ENCODE measurements around the gene EIF2B4. TPM values are rescaled to one million over a fixed set of nuclear protein-coding genes. Genes with fewer than 3 reads are reported as not detected.
"Not testable (repeated sequence)": the region's sequence is repeated elsewhere in the genome, so short reads cannot be mapped to it uniquely, and the experiment has no call there.

The EIF2B4 gene
- total and polyA plus RNA-seq, 4 donors, result 32.2 to 87.1 (median 39.5) TPM

DNA sequence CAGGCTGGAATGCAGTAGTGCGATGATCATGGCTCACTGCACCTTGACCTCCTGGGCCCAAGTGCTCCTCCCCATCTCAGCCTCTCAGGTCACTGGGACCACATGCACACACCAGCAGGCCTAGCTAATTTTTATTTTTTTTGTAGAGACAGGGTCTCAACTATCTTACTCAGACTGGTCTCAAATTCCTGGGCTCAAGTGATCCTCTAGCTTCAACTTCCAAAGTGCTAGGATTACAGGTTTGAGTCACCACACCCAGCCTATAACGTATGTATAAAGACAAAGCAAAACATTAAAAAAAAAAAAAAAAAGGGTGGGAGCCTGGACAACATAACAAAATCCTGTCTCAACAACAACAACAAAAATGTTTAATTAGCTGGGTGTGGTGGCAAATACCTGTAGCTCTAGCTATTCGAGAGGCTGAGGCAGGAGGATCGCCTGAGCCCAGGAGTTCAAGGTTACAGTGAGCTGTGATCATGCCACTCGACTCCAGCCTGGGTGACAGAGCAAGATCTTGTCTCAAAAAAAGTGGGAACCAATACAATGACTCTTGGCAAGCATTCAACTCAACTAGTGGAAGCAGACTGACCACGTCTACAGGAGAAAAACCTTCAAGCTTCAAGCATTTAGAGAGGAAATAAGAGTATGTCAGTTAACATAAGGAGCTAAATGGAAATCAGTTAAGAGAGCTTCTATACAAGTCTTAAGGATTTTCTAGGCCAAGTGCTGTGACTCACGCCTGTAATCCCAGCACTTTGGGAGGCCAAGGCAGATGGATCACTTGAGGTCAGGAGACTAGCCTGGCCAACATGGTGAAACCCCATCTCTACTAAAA, 16.2 kb downstream of the EIF2B4 start:
- Histone ChIP-seq H3K36me3 (ENCODE audit: control insufficient read depth in 1 of 2, insufficient read depth in 2 of 2, low read length in 1 of 2) (no peaks in the 10 kb centered on the region), H3K27ac (ENCODE audit: low read depth in 1 of 2, low read length in 2 of 2) (no peak overlapping the region), H3K4me1 (ENCODE audit: control insufficient read depth in 1 of 2, insufficient read depth in 2 of 2, low read length in 2 of 2) (no peaks in the 10 kb centered on the region), H3K4me3 (ENCODE audit: low read length in 2 of 2) (no peak overlapping the region), H3K9me3 (ENCODE audit: control insufficient read depth, low read length) (no peaks in the 10 kb centered on the region), H3K27me3 (ENCODE audit: control insufficient read depth in 1 of 2, insufficient read depth in 2 of 2, low read length in 1 of 2) (no peaks in the 10 kb centered on the region)
- DNase-seq, result no peak
- WGBS, 2 donors, result 76 to 80% methylated on average over 7 of the region's 7 CpGs
- ATAC-seq (ENCODE audit: low FRiP score), result no peak
- intact Hi-C loops (cut with DNase I), result no loop called here

DNA sequence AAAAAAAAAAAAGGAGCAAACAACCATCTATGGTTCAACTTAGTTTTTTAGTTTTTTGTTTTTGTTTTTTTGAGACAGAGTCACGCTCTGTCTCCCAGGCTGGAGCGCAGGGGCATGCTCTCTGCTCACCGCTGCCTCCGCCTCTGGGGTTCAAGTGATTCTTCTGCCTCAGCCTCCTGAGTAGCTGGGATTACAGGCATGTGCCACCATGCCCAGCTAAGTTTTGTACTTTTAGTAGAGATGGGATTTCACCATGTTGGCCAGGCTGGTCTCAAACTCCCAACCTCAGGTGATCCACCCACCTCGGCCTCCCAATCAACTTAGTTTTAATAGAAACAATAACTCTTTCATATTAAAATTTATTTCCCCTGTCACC, 16.8 kb downstream of the EIF2B4 start:
- 95 to 96% methylated on average over 5 of the region's 5 CpGs for WGBS, 2 donors
- H3K36me3 ChIP-seq (ENCODE audit: control insufficient read depth in 1 of 2, insufficient read depth in 2 of 2, low read length in 1 of 2); H3K27me3 ChIP-seq (ENCODE audit: control insufficient read depth in 1 of 2, insufficient read depth in 2 of 2, low read length in 1 of 2); intact Hi-C loops (cut with DNase I); H3K9me3 ChIP-seq (ENCODE audit: control insufficient read depth, low read length); DNase-seq; H3K4me3 ChIP-seq (ENCODE audit: low read length in 2 of 2); H3K4me1 ChIP-seq (ENCODE audit: control insufficient read depth in 1 of 2, insufficient read depth in 2 of 2, low read length in 2 of 2); ATAC-seq (ENCODE audit: low FRiP score); H3K27ac ChIP-seq (ENCODE audit: low read depth in 1 of 2, low read length in 2 of 2): not testable (repeated sequence)

DNA sequence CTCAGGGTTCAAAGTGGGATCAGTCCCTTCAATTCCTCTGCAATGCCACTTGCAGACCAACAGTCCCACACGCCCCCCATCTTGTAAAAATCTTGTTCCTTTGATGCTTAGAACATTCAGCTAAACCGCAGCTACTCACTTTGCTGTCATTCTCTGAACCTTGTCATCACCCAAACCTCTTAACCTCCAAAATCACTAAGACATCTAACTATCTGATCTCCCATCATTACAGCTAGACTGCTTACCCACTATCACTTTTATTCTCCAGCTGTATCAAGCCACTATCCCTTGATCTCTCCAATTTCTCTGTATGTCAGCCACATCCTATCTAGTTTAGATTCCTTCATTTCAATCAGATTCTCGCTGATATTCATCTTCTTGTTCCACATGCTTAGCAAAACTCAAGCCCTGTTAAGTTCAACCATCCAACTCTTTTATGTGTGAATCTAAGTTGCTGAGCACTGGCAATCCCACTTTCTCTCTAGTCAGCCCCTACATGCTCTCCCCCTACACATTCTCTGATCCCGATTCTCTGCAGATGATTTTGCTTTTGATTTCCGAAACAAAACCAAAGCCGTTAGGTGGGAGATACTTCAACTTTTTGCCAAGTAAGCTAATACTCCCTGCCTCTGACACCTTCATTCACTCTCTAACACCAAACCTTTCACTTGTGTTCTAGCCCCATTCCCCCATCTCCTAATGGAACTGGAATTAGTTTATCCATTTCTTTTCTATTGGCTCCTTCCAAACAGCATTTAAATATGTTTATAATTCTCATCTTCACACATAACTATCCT, 18.1 kb downstream of the EIF2B4 start:
- intact Hi-C loops (cut with DNase I), result no loop called here
- WGBS, 2 donors, result 82% methylated on average over 6 of the region's 6 CpGs
- DNase-seq, result no peak

DNA sequence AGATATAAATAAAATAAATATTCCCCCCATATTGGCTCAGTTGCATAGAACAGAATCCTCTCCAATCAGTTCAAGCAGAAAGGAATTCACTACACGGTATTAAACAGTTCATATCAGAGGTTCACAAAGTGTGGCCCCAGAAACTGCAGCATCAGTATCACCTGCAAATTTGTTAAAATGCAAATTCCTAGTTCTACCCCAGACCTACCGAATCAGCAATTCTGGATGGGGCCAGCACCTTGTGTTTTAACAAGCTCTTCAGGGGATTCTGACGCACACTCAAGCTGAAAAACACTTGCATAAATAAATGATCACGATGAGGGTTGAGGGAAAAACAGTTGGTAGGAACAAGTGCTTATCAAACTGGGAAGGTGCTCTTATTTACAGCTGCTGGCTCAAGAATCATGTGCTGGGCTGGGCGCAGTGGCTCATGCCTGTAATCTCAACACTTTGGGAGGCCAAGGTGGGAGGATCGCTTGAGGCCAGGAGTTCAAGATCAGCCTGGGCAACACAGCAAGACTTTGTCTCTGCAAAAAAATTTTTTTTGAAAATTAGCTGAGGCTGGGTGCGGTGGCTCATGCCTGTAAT, 19.9 kb downstream of the EIF2B4 start:
- Histone ChIP-seq H3K4me1 (ENCODE audit: control insufficient read depth in 1 of 2, insufficient read depth in 2 of 2, low read length in 2 of 2) (no peaks in the 10 kb centered on the region), H3K27ac (ENCODE audit: low read depth in 1 of 2, low read length in 2 of 2) (no peak overlapping the region), H3K27me3 (ENCODE audit: control insufficient read depth in 1 of 2, insufficient read depth in 2 of 2, low read length in 1 of 2) (no peaks in the 10 kb centered on the region), H3K4me3 (ENCODE audit: low read length in 2 of 2) (no peak overlapping the region), H3K36me3 (ENCODE audit: control insufficient read depth in 1 of 2, insufficient read depth in 2 of 2, low read length in 1 of 2) (no peaks in the 10 kb centered on the region), H3K9me3 (ENCODE audit: control insufficient read depth, low read length) (no peaks in the 10 kb centered on the region)
- intact Hi-C loops (cut with DNase I), result no loop called here
- WGBS, 2 donors, result 76 to 79% methylated on average over 7 of the region's 7 CpGs
- DNase-seq (no peak), ATAC-seq (ENCODE audit: low FRiP score) (no peak)

More for the DNA sequence above, 18.1 kb downstream of the EIF2B4 start:
- no peak for ATAC-seq (ENCODE audit: low FRiP score)
- H3K4me3 ChIP-seq (ENCODE audit: low read length in 2 of 2), result no peak overlapping the region
- no peaks in the 10 kb centered on the region for H3K9me3 ChIP-seq (ENCODE audit: control insufficient read depth, low read length)
- no peaks in the 10 kb centered on the region for H3K36me3 ChIP-seq (ENCODE audit: control insufficient read depth in 1 of 2, insufficient read depth in 2 of 2, low read length in 1 of 2)
- no peak overlapping the region for H3K27ac ChIP-seq (ENCODE audit: low read depth in 1 of 2, low read length in 2 of 2)
- H3K4me1 ChIP-seq (ENCODE audit: control insufficient read depth in 1 of 2, insufficient read depth in 2 of 2, low read length in 2 of 2), result no peaks in the 10 kb centered on the region
- no peaks in the 10 kb centered on the region for H3K27me3 ChIP-seq (ENCODE audit: control insufficient read depth in 1 of 2, insufficient read depth in 2 of 2, low read length in 1 of 2)

DNA sequence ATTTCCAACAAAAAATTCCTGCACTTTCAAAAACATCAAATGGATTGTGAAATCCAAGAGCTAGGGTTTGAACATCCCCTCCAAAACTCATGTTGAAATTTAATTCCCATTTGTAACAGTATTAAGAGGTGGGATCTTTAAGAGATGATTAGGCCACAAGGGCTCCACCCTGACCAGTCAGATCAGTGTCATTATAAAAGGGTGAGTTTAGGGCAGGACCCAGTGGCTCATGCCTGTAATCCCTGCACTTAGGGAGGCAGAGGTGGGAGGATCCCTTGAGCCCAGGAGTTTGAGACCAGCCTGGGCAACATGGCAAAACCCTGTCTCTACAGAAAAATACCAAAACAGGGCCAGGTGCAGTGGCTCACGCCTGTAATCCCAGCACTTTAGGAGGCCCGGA, 22.5 kb downstream of the EIF2B4 start:
- Histone ChIP-seq H3K9me3 (ENCODE audit: control insufficient read depth, low read length) (no peaks in the 10 kb centered on the region), H3K4me1 (ENCODE audit: control insufficient read depth in 1 of 2, insufficient read depth in 2 of 2, low read length in 2 of 2) (no peaks in the 10 kb centered on the region), H3K27me3 (ENCODE audit: control insufficient read depth in 1 of 2, insufficient read depth in 2 of 2, low read length in 1 of 2) (no peaks in the 10 kb centered on the region), H3K27ac (ENCODE audit: low read depth in 1 of 2, low read length in 2 of 2) (no peak overlapping the region), H3K4me3 (ENCODE audit: low read length in 2 of 2) (no peak overlapping the region), H3K36me3 (ENCODE audit: control insufficient read depth in 1 of 2, insufficient read depth in 2 of 2, low read length in 1 of 2) (no peaks in the 10 kb centered on the region)
- no peak for ATAC-seq (ENCODE audit: low FRiP score)
- intact Hi-C loops (cut with DNase I), result no loop called here
- no peak for DNase-seq
- WGBS, 2 donors, result 89 to 94% methylated on average over 2 of the region's 2 CpGs

DNA sequence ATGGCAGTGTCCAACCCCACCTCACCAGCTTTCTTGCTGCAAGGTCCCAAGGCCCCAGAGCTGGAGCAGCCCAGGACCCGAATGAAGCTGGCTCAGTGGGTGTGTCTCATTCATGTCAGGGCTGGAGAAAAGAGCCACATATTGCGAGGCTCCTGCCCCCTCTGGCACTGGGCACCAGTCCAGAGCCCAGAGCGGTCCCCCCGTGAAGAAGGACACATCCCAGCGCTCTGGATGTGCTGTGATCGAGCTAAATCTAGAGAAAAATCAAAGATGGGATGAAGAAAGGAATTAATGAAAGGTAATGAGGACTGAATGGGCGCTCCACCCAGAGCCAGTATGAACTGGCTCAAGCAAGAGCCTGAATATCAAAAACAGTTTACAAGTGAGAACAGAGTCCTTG, 34.0 kb downstream of the EIF2B4 start:
- H3K4me1 ChIP-seq (ENCODE audit: control insufficient read depth in 1 of 2, insufficient read depth in 2 of 2, low read length in 2 of 2), result no peaks in the 10 kb centered on the region
- no peak overlapping the region for H3K4me3 ChIP-seq (ENCODE audit: low read length in 2 of 2)
- ATAC-seq (ENCODE audit: low FRiP score) (no peak), DNase-seq (no peak)
- H3K27ac ChIP-seq (ENCODE audit: low read depth in 1 of 2, low read length in 2 of 2), result no peak overlapping the region
- WGBS, 2 donors, result 93 to 94% methylated on average over 7 of the region's 7 CpGs
- peaks cover 9 to 15% of the 10 kb centered on the region in 2 donors for H3K36me3 ChIP-seq (ENCODE audit: control insufficient read depth in 1 of 2, insufficient read depth in 2 of 2, low read length in 1 of 2)
- H3K9me3 ChIP-seq (ENCODE audit: control insufficient read depth, low read length), result no peaks in the 10 kb centered on the region
- intact Hi-C loops (cut with DNase I), result no loop called here
- no peaks in the 10 kb centered on the region for H3K27me3 ChIP-seq (ENCODE audit: control insufficient read depth in 1 of 2, insufficient read depth in 2 of 2, low read length in 1 of 2)

DNA sequence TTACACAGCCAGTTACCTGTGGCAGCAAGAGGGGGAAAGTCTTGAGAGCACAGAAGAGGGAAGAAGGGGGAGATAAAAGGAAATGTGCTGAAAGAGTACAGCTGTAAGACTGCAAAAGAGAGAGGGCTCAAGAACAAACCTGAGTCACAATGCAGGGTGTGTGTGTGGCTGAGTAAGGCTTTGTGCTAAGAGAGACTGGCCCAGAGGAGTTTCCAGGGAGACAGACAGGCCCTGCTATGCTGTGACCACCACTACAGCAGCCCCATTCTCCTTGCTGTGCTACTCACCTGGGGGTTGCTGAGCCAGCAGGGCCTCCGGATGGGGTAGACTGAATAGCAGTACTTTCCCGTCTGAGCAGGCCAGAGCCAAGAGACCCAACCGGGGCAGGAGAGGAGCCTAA, 34.8 kb downstream of the EIF2B4 start:
- ATAC-seq (ENCODE audit: low FRiP score), result no peak
- no peak overlapping the region for H3K4me3 ChIP-seq (ENCODE audit: low read length in 2 of 2)
- intact Hi-C loops (cut with DNase I), result no loop called here
- no peak for DNase-seq
- H3K9me3 ChIP-seq (ENCODE audit: control insufficient read depth, low read length), result no peaks in the 10 kb centered on the region
- H3K27ac ChIP-seq (ENCODE audit: low read depth in 1 of 2, low read length in 2 of 2), result no peak overlapping the region
- no peaks in the 10 kb centered on the region for H3K27me3 ChIP-seq (ENCODE audit: control insufficient read depth in 1 of 2, insufficient read depth in 2 of 2, low read length in 1 of 2)
- H3K4me1 ChIP-seq (ENCODE audit: control insufficient read depth in 1 of 2, insufficient read depth in 2 of 2, low read length in 2 of 2), result no peaks in the 10 kb centered on the region
- 90 to 93% methylated on average over 3 of the region's 3 CpGs for WGBS, 2 donors
- H3K36me3 ChIP-seq (ENCODE audit: control insufficient read depth in 1 of 2, insufficient read depth in 2 of 2, low read length in 1 of 2), result peaks cover 9 to 15% of the 10 kb centered on the region in 2 donors

DNA sequence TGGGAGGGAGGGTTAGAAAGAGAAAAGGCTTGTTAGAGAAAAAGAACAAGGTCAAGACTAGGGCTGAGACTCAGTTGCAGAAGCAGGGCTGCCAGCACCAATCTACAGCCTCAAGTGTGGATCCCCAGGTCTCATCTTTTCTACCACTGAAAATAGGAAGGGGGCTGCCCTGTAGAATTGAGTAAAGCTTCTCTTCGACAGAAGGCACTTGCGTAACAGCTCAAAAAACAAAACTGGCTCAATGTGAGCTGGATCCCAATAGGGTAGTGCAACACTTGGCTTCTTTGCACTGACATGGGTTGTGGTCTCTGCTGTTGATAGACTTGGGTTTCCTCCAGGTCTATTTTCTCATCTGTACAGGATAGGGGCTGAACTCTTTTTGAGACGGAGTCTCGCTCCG, 45.4 kb downstream of the EIF2B4 start:
- H3K36me3 ChIP-seq (ENCODE audit: control insufficient read depth in 1 of 2, insufficient read depth in 2 of 2, low read length in 1 of 2), result peaks cover 4 to 13% of the 10 kb centered on the region in 2 donors
- intact Hi-C loops (cut with DNase I), result no loop called here
- no peak overlapping the region for H3K4me3 ChIP-seq (ENCODE audit: low read length in 2 of 2)

More for the DNA sequence above, 45.4 kb downstream of the EIF2B4 start:
- no peak for DNase-seq
- WGBS, 2 donors, result 89 to 93% methylated on average over 5 of the region's 5 CpGs
- no peak overlapping the region for H3K27ac ChIP-seq (ENCODE audit: low read depth in 1 of 2, low read length in 2 of 2)
- H3K4me1 ChIP-seq (ENCODE audit: control insufficient read depth in 1 of 2, insufficient read depth in 2 of 2, low read length in 2 of 2), result peaks cover 0 to 7% of the 10 kb centered on the region in 2 donors
- no peak for ATAC-seq (ENCODE audit: low FRiP score)
- H3K9me3 ChIP-seq (ENCODE audit: control insufficient read depth, low read length), result no peaks in the 10 kb centered on the region
- H3K27me3 ChIP-seq (ENCODE audit: control insufficient read depth in 1 of 2, insufficient read depth in 2 of 2, low read length in 1 of 2), result no peaks in the 10 kb centered on the region
